Measurements from ENCODE around the gene C1QC.
A peak's percentile ranks its signal among the peaks of the same experiment; 100 is the strongest.

The C1QC gene

DNA sequence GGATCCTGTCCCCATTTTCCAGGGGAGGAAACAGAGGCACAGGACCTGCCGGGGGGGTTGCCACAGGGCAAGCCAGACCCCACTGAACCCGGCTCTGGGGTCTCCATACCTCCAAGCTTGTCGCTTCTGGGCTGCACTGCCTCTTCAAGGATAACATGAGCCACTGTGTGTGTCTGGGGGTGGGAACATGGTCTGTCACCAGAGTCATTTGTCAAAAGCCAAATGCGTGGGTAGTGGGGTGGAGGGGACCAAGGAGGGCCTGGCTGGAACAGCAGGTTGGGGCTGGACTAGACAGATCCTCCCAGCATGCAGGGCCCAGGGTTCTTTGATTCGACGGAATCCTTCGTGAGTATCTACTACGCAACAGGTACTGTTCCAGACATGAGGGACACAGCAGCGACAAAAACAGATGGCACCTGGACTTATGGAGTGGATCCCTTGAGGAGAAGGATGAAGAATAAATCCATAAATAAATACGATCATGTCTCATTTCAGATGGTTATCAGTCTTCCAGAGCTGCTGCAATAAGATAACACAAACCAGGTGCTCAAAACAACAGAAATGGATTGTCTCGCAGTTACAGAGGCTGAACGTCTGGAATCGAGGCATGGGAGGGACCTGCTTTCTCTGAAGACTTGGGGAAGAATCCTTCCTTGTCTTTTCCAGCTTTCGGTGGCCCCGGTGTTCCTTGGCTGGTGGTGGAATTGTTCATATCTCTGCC, 38.3 kb downstream of the C1QC start:
- TF ChIP-seq, protein P1, sequence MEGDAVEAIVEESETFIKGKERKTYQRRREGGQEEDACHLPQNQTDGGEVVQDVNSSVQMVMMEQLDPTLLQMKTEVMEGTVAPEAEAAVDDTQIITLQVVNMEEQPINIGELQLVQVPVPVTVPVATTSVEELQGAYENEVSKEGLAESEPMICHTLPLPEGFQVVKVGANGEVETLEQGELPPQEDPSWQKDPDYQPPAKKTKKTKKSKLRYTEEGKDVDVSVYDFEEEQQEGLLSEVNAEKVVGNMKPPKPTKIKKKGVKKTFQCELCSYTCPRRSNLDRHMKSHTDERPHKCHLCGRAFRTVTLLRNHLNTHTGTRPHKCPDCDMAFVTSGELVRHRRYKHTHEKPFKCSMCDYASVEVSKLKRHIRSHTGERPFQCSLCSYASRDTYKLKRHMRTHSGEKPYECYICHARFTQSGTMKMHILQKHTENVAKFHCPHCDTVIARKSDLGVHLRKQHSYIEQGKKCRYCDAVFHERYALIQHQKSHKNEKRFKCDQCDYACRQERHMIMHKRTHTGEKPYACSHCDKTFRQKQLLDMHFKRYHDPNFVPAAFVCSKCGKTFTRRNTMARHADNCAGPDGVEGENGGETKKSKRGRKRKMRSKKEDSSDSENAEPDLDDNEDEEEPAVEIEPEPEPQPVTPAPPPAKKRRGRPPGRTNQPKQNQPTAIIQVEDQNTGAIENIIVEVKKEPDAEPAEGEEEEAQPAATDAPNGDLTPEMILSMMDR (IDR thresholded peaks at IDR 0.05; ENCODE audit: low read depth, low read length), result no peak
- in situ Hi-C loops (cut with HindIII; ENCODE audit: low sequenced_read_pairs), result no loop called here

DNA sequence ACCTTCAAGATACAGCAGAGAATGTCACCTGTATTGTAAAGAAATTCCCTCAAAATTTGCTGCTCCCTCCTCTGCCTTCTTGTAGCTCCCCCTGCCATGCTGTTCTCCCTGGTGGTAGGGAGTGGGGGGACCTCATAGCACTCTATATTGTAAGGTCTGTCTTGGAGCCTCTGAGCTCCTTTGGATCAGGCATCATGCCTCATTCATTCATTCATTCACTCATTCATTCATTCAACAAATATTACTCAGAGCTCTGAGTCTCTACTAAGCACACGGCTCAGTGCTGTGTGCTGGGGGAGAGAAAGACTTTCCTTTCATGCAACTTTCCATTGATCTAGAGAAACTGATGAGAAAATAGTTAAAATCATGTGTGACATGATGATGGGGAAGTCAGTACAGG, 40.1 kb downstream of the C1QC start:
- H3K4me3 ChIP-seq (ENCODE audit: low read depth, low read length), result no peak overlapping the region
- DNase-seq (ENCODE audit: low read depth, low spot score), result no peak
- in situ Hi-C loops (cut with HindIII; ENCODE audit: low sequenced_read_pairs), result no loop called here
- TF ChIP-seq, protein P1 (IDR thresholded peaks at IDR 0.05; ENCODE audit: low read depth, low read length), result no peak

More for the DNA sequence above, 38.3 kb downstream of the C1QC start:
- no peak overlapping the region for H3K4me3 ChIP-seq (ENCODE audit: low read depth, low read length)
- no peak for DNase-seq (ENCODE audit: low read depth, low spot score)

DNA sequence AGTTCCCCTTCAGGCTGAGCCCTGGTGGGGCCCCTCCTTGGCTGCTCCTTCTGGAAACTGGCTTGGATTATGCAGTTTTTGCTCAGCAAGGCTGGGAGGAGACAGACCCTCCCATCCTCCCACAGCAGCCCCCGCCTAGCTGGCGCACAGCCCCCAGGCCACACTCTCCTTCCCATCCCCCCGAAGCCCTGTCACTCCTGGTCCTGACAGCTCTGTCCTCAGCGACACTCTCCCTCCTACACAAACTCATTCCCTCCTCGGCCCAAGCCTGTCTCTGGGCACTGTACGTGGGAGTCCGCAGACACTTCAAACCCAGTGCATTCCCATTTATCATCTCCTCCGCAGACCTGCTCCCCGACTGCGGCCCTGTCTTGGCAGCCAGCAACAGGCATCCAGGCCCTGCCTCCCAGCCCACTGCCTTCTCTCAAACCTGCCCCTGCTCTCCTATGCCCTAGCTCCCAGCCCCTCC, 42.2 kb downstream of the C1QC start:
- no peak overlapping the region for H3K4me3 ChIP-seq (ENCODE audit: low read depth, low read length)
- DNase-seq (ENCODE audit: low read depth, low spot score), result no peak
- TF ChIP-seq, protein P1 (IDR thresholded peaks at IDR 0.05; ENCODE audit: low read depth, low read length), result no peak
- in situ Hi-C loops (cut with HindIII; ENCODE audit: low sequenced_read_pairs), result no loop called here

DNA sequence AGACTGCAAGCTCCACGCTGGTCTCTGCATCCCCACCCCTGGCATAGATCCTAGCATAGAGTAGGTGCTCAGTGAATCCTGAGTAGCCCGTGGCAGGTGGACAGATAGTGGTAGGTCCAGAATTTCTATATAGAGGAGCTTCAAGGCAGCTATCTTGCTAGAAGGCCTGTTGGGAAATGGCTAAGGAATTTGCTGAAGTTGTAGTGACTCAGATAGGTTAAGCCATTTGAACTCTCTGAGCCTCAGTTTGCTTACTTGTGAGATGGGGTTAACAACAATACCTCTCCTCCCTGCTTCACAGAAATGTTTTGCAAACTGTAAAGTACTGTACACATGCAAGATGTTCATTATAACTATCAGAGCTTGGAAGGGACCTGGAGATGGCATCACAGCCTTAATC, 43.8 kb downstream of the C1QC start:
- in situ Hi-C loops (cut with HindIII; ENCODE audit: low sequenced_read_pairs), result no loop called here
- no peak overlapping the region for H3K4me3 ChIP-seq (ENCODE audit: low read depth, low read length)
- DNase-seq (ENCODE audit: low read depth, low spot score), result no peak
- TF ChIP-seq, protein P1 (IDR thresholded peaks at IDR 0.05; ENCODE audit: low read depth, low read length), result no peak

DNA sequence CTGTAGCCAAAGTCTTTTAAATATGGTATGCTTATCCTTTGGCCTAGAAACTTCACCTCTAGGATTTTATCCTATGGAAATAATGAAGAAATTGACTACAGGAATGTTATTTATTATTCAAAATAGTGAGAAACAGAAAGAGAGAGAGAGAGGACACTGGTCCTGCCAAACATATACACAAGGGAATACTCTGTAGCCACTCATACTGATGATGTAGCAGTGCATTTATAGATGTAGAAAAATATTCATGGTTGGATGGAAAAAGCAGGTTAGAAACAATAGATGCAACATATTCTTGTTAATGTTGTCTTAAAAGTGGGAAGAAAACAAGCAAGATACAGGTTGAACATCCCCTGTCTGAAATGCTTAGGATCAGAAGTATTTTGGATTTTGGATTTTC, 45.0 kb downstream of the C1QC start:
- TF ChIP-seq, protein P1 (IDR thresholded peaks at IDR 0.05; ENCODE audit: low read depth, low read length), result no peak
- DNase-seq (ENCODE audit: low read depth, low spot score), result no peak
- H3K4me3 ChIP-seq (ENCODE audit: low read depth, low read length), result no peak overlapping the region
- in situ Hi-C loops (cut with HindIII; ENCODE audit: low sequenced_read_pairs), result no loop called here

DNA sequence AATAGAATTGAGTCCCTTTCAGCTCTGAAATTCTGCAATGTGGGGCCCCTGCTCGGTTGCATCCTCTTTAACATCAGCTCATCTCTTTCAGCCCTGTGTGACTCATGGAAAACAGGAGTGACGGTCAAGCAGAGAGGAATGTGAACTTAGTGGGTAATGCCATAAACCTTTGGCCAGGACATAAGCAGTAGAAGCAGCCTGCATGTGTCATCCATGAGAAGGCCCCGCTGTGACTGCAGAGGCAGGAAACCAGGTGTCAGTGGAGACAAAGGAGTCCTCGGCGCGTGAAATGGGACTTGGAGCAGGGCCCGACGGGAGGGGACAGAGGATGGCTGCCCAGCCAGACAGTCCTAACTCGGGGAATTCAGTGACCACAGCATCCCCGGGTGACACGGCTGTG, 46.1 kb downstream of the C1QC start:
- TF ChIP-seq, protein P1 (IDR thresholded peaks at IDR 0.05; ENCODE audit: low read depth, low read length), result no peak
- peak; percentile 80 for DNase-seq (ENCODE audit: low read depth, low spot score)
- H3K4me3 ChIP-seq (ENCODE audit: low read depth, low read length), result no peak overlapping the region
- in situ Hi-C loops (cut with HindIII; ENCODE audit: low sequenced_read_pairs), result no loop called here

Measured in astrocyte of the spinal cord (primary cell).